ENCODE measurements around the gene FUZ.

Gene FUZ

GRCh38 chr19:49800771-49801170 is 12.3 kb downstream of the FUZ start:
- Histone ChIP-seq H3K9ac (ENCODE audit: low read length) (no peak overlapping the region), H3K4me3 (ENCODE audit: low read depth in 1 of 2, low read length in 2 of 2) (no peak overlapping the region), H3K9me3 (ENCODE audit: low read length) (no peaks in the 10 kb centered on the region), H3K4me1 (ENCODE audit: insufficient read depth, low read length) (peaks cover 5% of the 10 kb centered on the region), H3K36me3 (ENCODE audit: insufficient read depth, low read length) (peaks cover 58% of the 10 kb centered on the region), H3K27ac (ENCODE audit: low read depth, low read length) (no peak overlapping the region), H3K27me3 (ENCODE audit: control insufficient read depth in 1 of 2, insufficient read depth in 2 of 2, low read length in 2 of 2) (no peaks in the 10 kb centered on the region)

GRCh38 chr19:49799798-49800376 is 13.2 kb downstream of the FUZ start:
- H3K9ac ChIP-seq (ENCODE audit: low read length) = no peak overlapping the region
- no peaks in the 10 kb centered on the region for H3K9me3 ChIP-seq (ENCODE audit: low read length)
- no peak overlapping the region for H3K27ac ChIP-seq (ENCODE audit: low read depth, low read length)
- H3K36me3 ChIP-seq (ENCODE audit: insufficient read depth, low read length) = peaks cover 63% of the 10 kb centered on the region
- H3K4me1 ChIP-seq (ENCODE audit: insufficient read depth, low read length) = peaks cover 5% of the 10 kb centered on the region
- no peak overlapping the region for H3K4me3 ChIP-seq (ENCODE audit: low read depth in 1 of 2, low read length in 2 of 2)
- H3K27me3 ChIP-seq (ENCODE audit: control insufficient read depth in 1 of 2, insufficient read depth in 2 of 2, low read length in 2 of 2) = no peaks in the 10 kb centered on the region

- H3K4me1 ChIP-seq (ENCODE audit: insufficient read depth, low read length) = peaks cover 5% of the 10 kb centered on the region
- no peak overlapping the region for H3K4me3 ChIP-seq (ENCODE audit: low read depth in 1 of 2, low read length in 2 of 2)
Observed at GRCh38 chr19:49799271-49799797, 13.8 kb downstream of the FUZ start.

GRCh38 chr19:49798574-49798973 is 14.5 kb downstream of the FUZ start:
- H3K9ac ChIP-seq (ENCODE audit: low read length) = no peak overlapping the region
- H3K36me3 ChIP-seq (ENCODE audit: insufficient read depth, low read length) = peaks cover 65% of the 10 kb centered on the region
- H3K4me1 ChIP-seq (ENCODE audit: insufficient read depth, low read length) = peaks cover 5% of the 10 kb centered on the region
- H3K9me3 ChIP-seq (ENCODE audit: low read length) = no peaks in the 10 kb centered on the region
- H3K27ac ChIP-seq (ENCODE audit: low read depth, low read length) = no peak overlapping the region
- no peak overlapping the region for H3K4me3 ChIP-seq (ENCODE audit: low read depth in 1 of 2, low read length in 2 of 2)
- H3K27me3 ChIP-seq (ENCODE audit: control insufficient read depth in 1 of 2, insufficient read depth in 2 of 2, low read length in 2 of 2) = no peaks in the 10 kb centered on the region

More at GRCh38 chr19:49799271-49799797, 13.8 kb downstream of the FUZ start:
- no peak overlapping the region for H3K9ac ChIP-seq (ENCODE audit: low read length)
- no peaks in the 10 kb centered on the region for H3K27me3 ChIP-seq (ENCODE audit: control insufficient read depth in 1 of 2, insufficient read depth in 2 of 2, low read length in 2 of 2)
- no peak overlapping the region for H3K27ac ChIP-seq (ENCODE audit: low read depth, low read length)
- peaks cover 63% of the 10 kb centered on the region for H3K36me3 ChIP-seq (ENCODE audit: insufficient read depth, low read length)
- H3K9me3 ChIP-seq (ENCODE audit: low read length) = no peaks in the 10 kb centered on the region

GRCh38 chr19:49795615-49796014 is 17.5 kb downstream of the FUZ start:
- H3K4me1 ChIP-seq (ENCODE audit: insufficient read depth, low read length) = no peaks in the 10 kb centered on the region
- H3K27ac ChIP-seq (ENCODE audit: low read depth, low read length) = no peak overlapping the region
- H3K36me3 ChIP-seq (ENCODE audit: insufficient read depth, low read length) = peaks cover 80% of the 10 kb centered on the region
- no peaks in the 10 kb centered on the region for H3K27me3 ChIP-seq (ENCODE audit: control insufficient read depth in 1 of 2, insufficient read depth in 2 of 2, low read length in 2 of 2)
- H3K4me3 ChIP-seq (ENCODE audit: low read depth in 1 of 2, low read length in 2 of 2) = no peak overlapping the region
- H3K9me3 ChIP-seq (ENCODE audit: low read length) = no peaks in the 10 kb centered on the region
- no peak overlapping the region for H3K9ac ChIP-seq (ENCODE audit: low read length)

- Histone ChIP-seq H3K36me3 (ENCODE audit: insufficient read depth, low read length) (peaks cover 64% of the 10 kb centered on the region), H3K4me1 (ENCODE audit: insufficient read depth, low read length) (no peaks in the 10 kb centered on the region), H3K27me3 (ENCODE audit: control insufficient read depth in 1 of 2, insufficient read depth in 2 of 2, low read length in 2 of 2) (no peaks in the 10 kb centered on the region), H3K27ac (ENCODE audit: low read depth, low read length) (no peak overlapping the region), H3K4me3 (ENCODE audit: low read depth in 1 of 2, low read length in 2 of 2) (no peak overlapping the region), H3K9ac (ENCODE audit: low read length) (no peak overlapping the region), H3K9me3 (ENCODE audit: low read length) (no peaks in the 10 kb centered on the region)
Observed at GRCh38 chr19:49793561-49793840, 19.6 kb downstream of the FUZ start.

- peaks cover 64% of the 10 kb centered on the region for H3K36me3 ChIP-seq (ENCODE audit: insufficient read depth, low read length)
- H3K4me1 ChIP-seq (ENCODE audit: insufficient read depth, low read length) = no peaks in the 10 kb centered on the region
- no peak overlapping the region for H3K27ac ChIP-seq (ENCODE audit: low read depth, low read length)
Observed at GRCh38 chr19:49792829-49793560, 20.1 kb downstream of the FUZ start.

GRCh38 chr19:49791776-49792445 is 21.2 kb downstream of the FUZ start:
- Histone ChIP-seq H3K4me3 (ENCODE audit: low read depth in 1 of 2, low read length in 2 of 2) (no peak overlapping the region), H3K27ac (ENCODE audit: low read depth, low read length) (no peak overlapping the region), H3K36me3 (ENCODE audit: insufficient read depth, low read length) (peaks cover 61% of the 10 kb centered on the region), H3K9me3 (ENCODE audit: low read length) (no peaks in the 10 kb centered on the region), H3K4me1 (ENCODE audit: insufficient read depth, low read length) (no peaks in the 10 kb centered on the region), H3K27me3 (ENCODE audit: control insufficient read depth in 1 of 2, insufficient read depth in 2 of 2, low read length in 2 of 2) (no peaks in the 10 kb centered on the region), H3K9ac (ENCODE audit: low read length) (no peak overlapping the region)

More at GRCh38 chr19:49792829-49793560, 20.1 kb downstream of the FUZ start:
- no peaks in the 10 kb centered on the region for H3K9me3 ChIP-seq (ENCODE audit: low read length)
- no peaks in the 10 kb centered on the region for H3K27me3 ChIP-seq (ENCODE audit: control insufficient read depth in 1 of 2, insufficient read depth in 2 of 2, low read length in 2 of 2)
- no peak overlapping the region for H3K9ac ChIP-seq (ENCODE audit: low read length)
- H3K4me3 ChIP-seq (ENCODE audit: low read depth in 1 of 2, low read length in 2 of 2) = no peak overlapping the region

- H3K4me1 ChIP-seq (ENCODE audit: insufficient read depth, low read length) = no peaks in the 10 kb centered on the region
- no peaks in the 10 kb centered on the region for H3K9me3 ChIP-seq (ENCODE audit: low read length)
- no peak overlapping the region for H3K9ac ChIP-seq (ENCODE audit: low read length)
- peaks cover 51% of the 10 kb centered on the region for H3K36me3 ChIP-seq (ENCODE audit: insufficient read depth, low read length)
- no peak overlapping the region for H3K4me3 ChIP-seq (ENCODE audit: low read depth in 1 of 2, low read length in 2 of 2)
- no peaks in the 10 kb centered on the region for H3K27me3 ChIP-seq (ENCODE audit: control insufficient read depth in 1 of 2, insufficient read depth in 2 of 2, low read length in 2 of 2)
- no peak overlapping the region for H3K27ac ChIP-seq (ENCODE audit: low read depth, low read length)
Observed at GRCh38 chr19:49790866-49791265, 22.2 kb downstream of the FUZ start.

GRCh38 chr19:49788857-49789256 is 24.2 kb downstream of the FUZ start:
- Histone ChIP-seq H3K27ac (ENCODE audit: low read depth, low read length) (no peak overlapping the region), H3K4me3 (ENCODE audit: low read depth in 1 of 2, low read length in 2 of 2) (no peak overlapping the region), H3K27me3 (ENCODE audit: control insufficient read depth in 1 of 2, insufficient read depth in 2 of 2, low read length in 2 of 2) (no peaks in the 10 kb centered on the region), H3K4me1 (ENCODE audit: insufficient read depth, low read length) (no peaks in the 10 kb centered on the region), H3K36me3 (ENCODE audit: insufficient read depth, low read length) (peaks cover 35% of the 10 kb centered on the region), H3K9me3 (ENCODE audit: low read length) (no peaks in the 10 kb centered on the region), H3K9ac (ENCODE audit: low read length) (no peak overlapping the region)

- no peaks in the 10 kb centered on the region for H3K27me3 ChIP-seq (ENCODE audit: control insufficient read depth in 1 of 2, insufficient read depth in 2 of 2, low read length in 2 of 2)
- peaks cover 37% of the 10 kb centered on the region for H3K36me3 ChIP-seq (ENCODE audit: insufficient read depth, low read length)
- no peak overlapping the region for H3K4me3 ChIP-seq (ENCODE audit: low read depth in 1 of 2, low read length in 2 of 2)
- no peak overlapping the region for H3K27ac ChIP-seq (ENCODE audit: low read depth, low read length)
- H3K4me1 ChIP-seq (ENCODE audit: insufficient read depth, low read length) = no peaks in the 10 kb centered on the region
- H3K9ac ChIP-seq (ENCODE audit: low read length) = no peak overlapping the region
- H3K9me3 ChIP-seq (ENCODE audit: low read length) = no peaks in the 10 kb centered on the region
Observed at GRCh38 chr19:49787746-49788145, 25.3 kb downstream of the FUZ start.
